ENCODE measurements around the gene EIF3K.
A peak's percentile ranks its signal among the peaks of the same experiment; 100 is the strongest.

The EIF3K gene

DNA sequence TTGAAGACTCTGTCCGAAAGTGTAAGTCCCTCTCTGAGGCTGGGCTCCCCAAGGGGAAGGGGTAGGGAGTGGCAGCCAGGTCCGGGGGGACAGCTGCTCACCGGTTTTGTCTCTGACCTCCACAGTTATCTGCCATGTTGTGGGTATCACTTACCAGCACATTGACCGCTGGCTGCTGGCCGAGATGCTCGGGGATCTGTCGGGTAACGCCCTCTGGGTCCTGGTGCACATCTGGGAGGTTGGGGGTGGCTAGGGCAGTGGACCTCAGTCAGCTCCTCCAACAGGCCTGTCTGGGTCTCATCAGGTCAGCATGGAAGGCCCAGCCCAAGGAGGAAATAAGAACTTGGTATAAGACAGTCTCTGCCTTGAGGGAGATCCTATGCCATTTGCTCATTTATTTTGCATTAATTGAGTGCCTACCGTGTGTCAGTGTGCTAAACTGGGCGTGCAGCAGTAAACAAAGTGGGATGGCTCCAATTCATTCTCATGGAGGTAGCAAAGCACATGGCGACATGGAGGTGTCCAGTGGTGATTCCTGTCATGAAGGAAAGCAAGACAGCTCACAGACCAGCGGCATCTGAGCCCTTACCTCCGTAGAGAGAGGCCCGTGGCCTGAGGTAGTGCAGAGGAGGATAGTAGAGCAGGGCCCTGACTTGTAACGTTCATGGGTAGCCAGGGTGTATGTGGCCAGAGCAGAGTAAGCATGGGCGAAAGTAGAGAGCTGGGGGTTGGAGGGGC, 13.7 kb downstream of the EIF3K start:
- DNase-seq (ENCODE audit: low read depth, low spot score) = no peak
- TF ChIP-seq, protein P1, sequence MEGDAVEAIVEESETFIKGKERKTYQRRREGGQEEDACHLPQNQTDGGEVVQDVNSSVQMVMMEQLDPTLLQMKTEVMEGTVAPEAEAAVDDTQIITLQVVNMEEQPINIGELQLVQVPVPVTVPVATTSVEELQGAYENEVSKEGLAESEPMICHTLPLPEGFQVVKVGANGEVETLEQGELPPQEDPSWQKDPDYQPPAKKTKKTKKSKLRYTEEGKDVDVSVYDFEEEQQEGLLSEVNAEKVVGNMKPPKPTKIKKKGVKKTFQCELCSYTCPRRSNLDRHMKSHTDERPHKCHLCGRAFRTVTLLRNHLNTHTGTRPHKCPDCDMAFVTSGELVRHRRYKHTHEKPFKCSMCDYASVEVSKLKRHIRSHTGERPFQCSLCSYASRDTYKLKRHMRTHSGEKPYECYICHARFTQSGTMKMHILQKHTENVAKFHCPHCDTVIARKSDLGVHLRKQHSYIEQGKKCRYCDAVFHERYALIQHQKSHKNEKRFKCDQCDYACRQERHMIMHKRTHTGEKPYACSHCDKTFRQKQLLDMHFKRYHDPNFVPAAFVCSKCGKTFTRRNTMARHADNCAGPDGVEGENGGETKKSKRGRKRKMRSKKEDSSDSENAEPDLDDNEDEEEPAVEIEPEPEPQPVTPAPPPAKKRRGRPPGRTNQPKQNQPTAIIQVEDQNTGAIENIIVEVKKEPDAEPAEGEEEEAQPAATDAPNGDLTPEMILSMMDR (IDR thresholded peaks at IDR 0.05; ENCODE audit: low read depth, low read length) = no peak
- no peak overlapping the region for H3K4me3 ChIP-seq (ENCODE audit: low read depth, low read length)
- in situ Hi-C loops (cut with HindIII; ENCODE audit: low sequenced_read_pairs) = no loop called here

DNA sequence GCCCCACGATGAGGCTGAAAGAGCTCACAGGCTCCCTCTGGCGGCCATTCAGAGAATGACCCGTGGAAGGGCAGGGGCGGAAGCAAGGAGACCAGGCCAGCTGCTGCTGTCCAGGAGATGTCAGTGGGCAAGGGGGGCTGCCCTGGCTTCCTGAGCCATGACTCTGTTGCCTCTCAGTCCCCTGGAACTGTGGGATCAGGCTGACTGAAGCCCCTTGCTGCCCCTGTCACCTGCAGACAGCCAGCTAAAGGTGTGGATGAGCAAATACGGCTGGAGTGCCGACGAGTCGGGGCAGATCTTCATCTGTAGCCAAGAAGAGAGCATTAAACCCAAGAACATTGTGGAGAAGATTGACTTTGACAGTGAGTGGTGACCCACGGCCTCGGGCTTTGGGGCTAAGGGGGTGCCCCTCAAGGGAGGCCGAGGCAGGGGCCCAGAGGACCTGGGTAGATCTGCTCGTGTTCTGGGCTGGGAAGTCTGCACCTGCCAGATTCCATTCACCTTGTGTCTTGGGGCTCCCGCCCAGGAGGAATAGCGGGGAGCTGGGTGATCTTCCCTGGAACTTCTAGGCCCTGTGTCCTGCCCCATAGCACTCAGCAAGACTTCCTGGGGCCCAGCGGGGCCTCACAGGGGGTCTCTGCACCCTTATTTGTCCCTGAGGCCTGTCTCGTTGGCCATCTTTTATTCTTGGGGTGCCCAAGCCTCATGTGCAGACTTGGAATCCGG, 15.9 kb downstream of the EIF3K start:
- TF ChIP-seq, protein P1 (IDR thresholded peaks at IDR 0.05; ENCODE audit: low read depth, low read length) = peak; percentile 93
- no peak overlapping the region for H3K4me3 ChIP-seq (ENCODE audit: low read depth, low read length)
- in situ Hi-C loops (cut with HindIII; ENCODE audit: low sequenced_read_pairs) = no loop called here
- peak; percentile 56 for DNase-seq (ENCODE audit: low read depth, low spot score)

DNA sequence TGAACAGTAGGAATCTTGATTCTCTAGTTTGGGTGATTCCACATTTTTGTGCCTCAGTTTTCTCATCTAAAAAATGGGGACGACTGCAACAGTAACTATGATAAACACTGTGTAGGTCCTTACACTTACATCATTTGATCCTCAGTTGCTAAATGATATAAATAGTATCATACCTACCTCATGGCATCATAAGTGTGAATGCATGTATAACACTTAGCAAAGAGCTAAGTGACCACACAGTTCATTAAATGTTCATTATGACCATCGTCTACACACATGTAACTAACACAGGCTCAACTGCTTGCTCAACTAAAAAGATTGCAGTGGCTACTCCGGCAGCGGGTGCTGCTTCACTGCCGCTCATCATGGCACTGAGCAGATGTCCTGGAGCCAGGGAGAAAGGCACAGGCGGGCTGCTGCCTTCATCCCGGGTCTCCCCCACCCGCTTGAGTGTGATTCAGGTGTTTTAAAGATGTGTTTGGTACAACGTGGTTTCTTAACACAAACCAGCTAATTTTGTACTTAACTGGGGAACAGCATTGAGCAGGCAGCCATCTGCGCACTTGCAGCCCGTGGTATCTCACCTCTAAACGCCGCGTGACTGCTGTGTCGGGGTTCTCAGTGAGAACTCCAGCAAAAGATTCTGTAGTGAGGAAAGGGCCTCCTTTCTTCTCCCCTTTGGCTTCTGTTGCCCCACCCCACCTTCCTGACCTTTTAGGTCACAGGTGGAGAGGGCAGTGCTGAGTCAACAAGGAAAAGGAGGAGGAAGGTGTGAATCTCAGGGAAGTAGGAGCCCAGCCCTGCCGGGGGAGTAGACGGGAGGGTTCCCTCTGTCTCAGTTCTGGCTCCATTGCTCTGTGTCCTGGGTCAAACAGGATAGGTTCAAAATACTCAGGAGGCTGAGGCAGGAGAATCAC, 16.8 kb downstream of the EIF3K start:
- no peak overlapping the region for H3K4me3 ChIP-seq (ENCODE audit: low read depth, low read length)
- in situ Hi-C loops (cut with HindIII; ENCODE audit: low sequenced_read_pairs) = no loop called here
- TF ChIP-seq, protein P1 (IDR thresholded peaks at IDR 0.05; ENCODE audit: low read depth, low read length) = no peak
- DNase-seq (ENCODE audit: low read depth, low spot score) = no peak

GRCh38 chr19:38638461-38638860, 19.5 kb downstream of the EIF3K start:
- DNase-seq (ENCODE audit: low read depth, low spot score) = no peak
- in situ Hi-C loops (cut with HindIII; ENCODE audit: low sequenced_read_pairs) = no loop called here
- H3K4me3 ChIP-seq (ENCODE audit: low read depth, low read length) = no peak overlapping the region

DNA sequence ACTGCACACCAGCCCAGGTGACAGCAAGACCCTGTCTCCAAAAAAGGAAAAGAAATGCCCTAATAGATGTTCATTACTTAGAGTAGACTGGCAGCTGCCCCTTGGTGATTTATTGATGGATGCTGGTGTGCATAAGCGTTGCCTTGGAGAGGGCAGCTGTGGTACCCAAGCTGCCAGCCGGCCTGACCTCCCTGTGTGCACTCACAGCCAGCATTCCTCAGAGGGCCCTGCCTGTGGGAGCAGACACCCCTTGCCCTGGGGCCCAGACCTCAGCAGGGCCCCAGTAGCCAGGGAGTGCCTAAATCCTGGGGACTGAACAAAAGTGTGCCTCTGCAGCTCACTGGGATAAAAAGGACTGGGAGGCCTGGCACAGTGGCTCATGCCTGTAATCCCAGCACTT, 20.7 kb downstream of the EIF3K start:
- H3K4me3 ChIP-seq (ENCODE audit: low read depth, low read length) = no peak overlapping the region
- no peak for DNase-seq (ENCODE audit: low read depth, low spot score)
- in situ Hi-C loops (cut with HindIII; ENCODE audit: low sequenced_read_pairs) = no loop called here
- TF ChIP-seq, protein P1 (IDR thresholded peaks at IDR 0.05; ENCODE audit: low read depth, low read length) = no peak

More at GRCh38 chr19:38638461-38638860, 19.5 kb downstream of the EIF3K start:
- TF ChIP-seq, protein P1 (IDR thresholded peaks at IDR 0.05; ENCODE audit: low read depth, low read length) = no peak

GRCh38 chr19:38640368-38640767, 21.4 kb downstream of the EIF3K start:
- no peak for DNase-seq (ENCODE audit: low read depth, low spot score)
- H3K4me3 ChIP-seq (ENCODE audit: low read depth, low read length) = no peak overlapping the region
- in situ Hi-C loops (cut with HindIII; ENCODE audit: low sequenced_read_pairs) = no loop called here
- TF ChIP-seq, protein P1 (IDR thresholded peaks at IDR 0.05; ENCODE audit: low read depth, low read length) = no peak
